Hippocampal formation (tissue), 2 donors: ENCODE results near the gene MEOX2.

Experiments
- DNase-seq, 2 donors: peaks; one replicate each; lab custom pipeline; 2025; lab: John Stamatoyannopoulos, UW

The MEOX2 gene

GRCh38 chr7:15681186-15681585 lies 5.3 kb downstream of the MEOX2 start:
- no peak for DNase-seq

GRCh38 chr7:15680446-15680845 lies 6.0 kb downstream of the MEOX2 start:
- DNase-seq, result no peak

- no peak for DNase-seq
These were observed 7.2 kb downstream of the MEOX2 start for GRCh38 chr7:15679306-15679705.

GRCh38 chr7:15678653-15679052 lies 7.8 kb downstream of the MEOX2 start:
- no peak for DNase-seq

GRCh38 chr7:15675379-15675778 lies 11.1 kb downstream of the MEOX2 start:
- no peak for DNase-seq

- no peak for DNase-seq
These were observed 11.9 kb downstream of the MEOX2 start for GRCh38 chr7:15674586-15674985.

GRCh38 chr7:15669443-15670090 lies 16.9 kb downstream of the MEOX2 start:
- DNase-seq, result no peak

GRCh38 chr7:15667991-15668390 lies 18.5 kb downstream of the MEOX2 start:
- no peak for DNase-seq

- no peak for DNase-seq
These were observed 24.0 kb downstream of the MEOX2 start for GRCh38 chr7:15662451-15662850.

GRCh38 chr7:15658247-15658646 lies 28.2 kb downstream of the MEOX2 start:
- no peak for DNase-seq

- no peak for DNase-seq
These were observed 33.6 kb downstream of the MEOX2 start for GRCh38 chr7:15652776-15653290.

- DNase-seq, result no peak
These were observed 34.8 kb downstream of the MEOX2 start for GRCh38 chr7:15651693-15652092.

- DNase-seq, result no peak
These were observed 35.7 kb downstream of the MEOX2 start for GRCh38 chr7:15650787-15651186.

- DNase-seq, result no peak
These were observed 38.0 kb downstream of the MEOX2 start for GRCh38 chr7:15648461-15648961.

GRCh38 chr7:15647309-15647708 lies 39.2 kb downstream of the MEOX2 start:
- DNase-seq, result no peak

GRCh38 chr7:15643000-15643705 lies 43.3 kb downstream of the MEOX2 start:
- DNase-seq, result no peak

GRCh38 chr7:15628876-15629275 lies 57.6 kb downstream of the MEOX2 start:
- DNase-seq, result no peak

- DNase-seq, result no peak
These were observed 60.4 kb downstream of the MEOX2 start for GRCh38 chr7:15626041-15626440.

- no peak for DNase-seq
These were observed 61.0 kb downstream of the MEOX2 start for GRCh38 chr7:15625466-15625865.

- no peak for DNase-seq
These were observed 65.0 kb downstream of the MEOX2 start for GRCh38 chr7:15621468-15621867.

- DNase-seq, result no peak
These were observed 65.8 kb downstream of the MEOX2 start for GRCh38 chr7:15620491-15621185.

GRCh38 chr7:15618275-15618674 lies 68.2 kb downstream of the MEOX2 start:
- no peak for DNase-seq

GRCh38 chr7:15612205-15612604 lies 74.3 kb downstream of the MEOX2 start:
- DNase-seq, result no peak
